22Rv1 (cell line): ENCODE results near the gene AGBL3.

Experiments used
- ZFX ChIP-seq: fragments of 450-650 bp; IDR thresholded peaks from 2 replicates; pipeline ENCODE4 v1.6.1; 2017; ENCODE audit warnings: antibody characterized with exemption, borderline replicate concordance
- TF ChIP-seq, protein P1 (sequence below): fragments of 450-650 bp; IDR thresholded peaks from 2 replicates; pipeline ENCODE4 v1.5.1; 2017; ENCODE audit warnings: mild to moderate bottlenecking

DNA sequence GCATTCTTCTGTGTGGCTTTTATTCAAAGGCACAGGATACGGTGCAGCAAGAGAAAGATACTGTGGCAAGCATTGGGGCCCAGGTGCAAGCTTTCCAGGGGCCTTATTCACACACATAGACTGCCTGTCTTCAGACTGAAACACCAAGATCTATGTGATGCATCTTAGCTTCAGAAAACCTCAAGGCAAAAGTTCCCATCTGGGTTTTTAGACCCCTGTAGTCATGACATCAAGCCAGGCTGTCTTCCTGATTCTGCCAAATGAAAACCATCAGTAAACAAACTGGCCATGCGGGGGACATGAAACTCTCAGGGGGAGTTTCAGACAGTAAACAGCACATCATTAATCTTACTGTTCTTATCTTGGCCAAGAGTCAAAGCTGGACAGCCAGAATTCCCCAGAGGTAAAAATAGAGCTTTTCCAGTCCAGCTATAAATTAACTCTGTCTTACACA lies 9.8 kb downstream of the AGBL3 start:
- TF ChIP-seq, protein P1, sequence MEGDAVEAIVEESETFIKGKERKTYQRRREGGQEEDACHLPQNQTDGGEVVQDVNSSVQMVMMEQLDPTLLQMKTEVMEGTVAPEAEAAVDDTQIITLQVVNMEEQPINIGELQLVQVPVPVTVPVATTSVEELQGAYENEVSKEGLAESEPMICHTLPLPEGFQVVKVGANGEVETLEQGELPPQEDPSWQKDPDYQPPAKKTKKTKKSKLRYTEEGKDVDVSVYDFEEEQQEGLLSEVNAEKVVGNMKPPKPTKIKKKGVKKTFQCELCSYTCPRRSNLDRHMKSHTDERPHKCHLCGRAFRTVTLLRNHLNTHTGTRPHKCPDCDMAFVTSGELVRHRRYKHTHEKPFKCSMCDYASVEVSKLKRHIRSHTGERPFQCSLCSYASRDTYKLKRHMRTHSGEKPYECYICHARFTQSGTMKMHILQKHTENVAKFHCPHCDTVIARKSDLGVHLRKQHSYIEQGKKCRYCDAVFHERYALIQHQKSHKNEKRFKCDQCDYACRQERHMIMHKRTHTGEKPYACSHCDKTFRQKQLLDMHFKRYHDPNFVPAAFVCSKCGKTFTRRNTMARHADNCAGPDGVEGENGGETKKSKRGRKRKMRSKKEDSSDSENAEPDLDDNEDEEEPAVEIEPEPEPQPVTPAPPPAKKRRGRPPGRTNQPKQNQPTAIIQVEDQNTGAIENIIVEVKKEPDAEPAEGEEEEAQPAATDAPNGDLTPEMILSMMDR = no peak
- TF ChIP-seq ZFX = no peak
